Lower leg skin (tissue), 4 donors: ENCODE results near the gene BICRA. TPM values are rescaled to one million over a fixed set of nuclear protein-coding genes. Genes with fewer than 3 reads are reported as not detected.
A peak's percentile ranks its signal among the peaks of the same experiment; 100 is the strongest.

Experiments
- DNase-seq, 2 donors: peaks; one replicate each; pipeline ENCODE4 v3.0.0-alpha.2; 2019; ENCODE audit warnings: low spot score in 2 of 2
- H3K4me3 ChIP-seq: fragments of 200-600 bp; sonication (generic); 2 replicates; pipeline ENCODE4 v1.5.1; 2017; ENCODE audit warnings: mild to moderate bottlenecking, low read depth; ENCODE audit not compliant: poor library complexity, severe bottlenecking
- POLR2A ChIP-seq, 2 donors: fragments of 450-650 bp; IDR thresholded peaks; one replicate each; pipeline ENCODE4 v1.6.1; 2016 to 2017; ENCODE audit warnings: antibody characterized with exemption in 2 of 2, mild to moderate bottlenecking in 1 of 2, moderate library complexity in 1 of 2
- WGBS, 2 donors: methylation state at CpG; one replicate each; pipeline ENCODE4 v1.1.5; 2018; 5-methylcytosine and 5-hydroxymethylcytosine counted together
- intact Hi-C: fragments of 100-400 bp; cut with DNase I; formaldehyde crosslinking; loops from one replicate; pipeline ENCODE4 v1.15.0; 2023; ENCODE audit warnings: low total_unique reads
- total RNA-seq, 4 donors: library from RNA; depleted of rRNA; stranded (reverse); fragments of >200 nt; gene quantifications; one replicate each; pipeline ENCODE4 v1.1.0, GENCODE V29; 2016
- TF ChIP-seq, protein P1 (sequence below), 3 donors: fragments of 450-650 bp; IDR thresholded peaks; one replicate each; pipeline ENCODE4 v1.5.1; 2016; ENCODE audit warnings: antibody characterized with exemption in 3 of 3, mild to moderate bottlenecking in 3 of 3, moderate library complexity in 2 of 3

Gene BICRA
- total RNA-seq, 4 donors from 2014 or later, result 12.5 to 25.4 (median 18.4) TPM

DNA sequence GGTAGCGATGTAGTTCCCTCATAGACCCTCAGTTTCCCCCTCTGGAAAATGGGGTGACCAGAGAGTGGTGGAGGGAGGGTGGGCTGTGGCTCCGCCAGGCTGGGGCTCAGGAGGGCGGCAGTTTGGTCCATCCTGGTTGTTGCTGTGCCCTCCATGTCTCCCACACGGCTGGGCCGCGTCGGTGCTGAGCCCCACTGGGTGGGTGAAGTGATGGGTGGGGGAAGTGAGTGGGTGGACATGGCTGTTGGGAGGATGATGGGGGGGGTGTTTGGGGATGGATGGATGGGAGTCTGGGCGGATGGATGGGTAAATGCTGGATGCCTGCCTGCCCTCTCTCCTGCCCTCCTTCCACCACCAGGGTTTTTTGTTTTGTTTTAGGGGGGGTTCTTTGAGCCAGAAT lies 87.7 kb downstream of the BICRA start:
- TF ChIP-seq POLR2A (IDR thresholded peaks at IDR 0.05), result no peak
- TF ChIP-seq, protein P1, sequence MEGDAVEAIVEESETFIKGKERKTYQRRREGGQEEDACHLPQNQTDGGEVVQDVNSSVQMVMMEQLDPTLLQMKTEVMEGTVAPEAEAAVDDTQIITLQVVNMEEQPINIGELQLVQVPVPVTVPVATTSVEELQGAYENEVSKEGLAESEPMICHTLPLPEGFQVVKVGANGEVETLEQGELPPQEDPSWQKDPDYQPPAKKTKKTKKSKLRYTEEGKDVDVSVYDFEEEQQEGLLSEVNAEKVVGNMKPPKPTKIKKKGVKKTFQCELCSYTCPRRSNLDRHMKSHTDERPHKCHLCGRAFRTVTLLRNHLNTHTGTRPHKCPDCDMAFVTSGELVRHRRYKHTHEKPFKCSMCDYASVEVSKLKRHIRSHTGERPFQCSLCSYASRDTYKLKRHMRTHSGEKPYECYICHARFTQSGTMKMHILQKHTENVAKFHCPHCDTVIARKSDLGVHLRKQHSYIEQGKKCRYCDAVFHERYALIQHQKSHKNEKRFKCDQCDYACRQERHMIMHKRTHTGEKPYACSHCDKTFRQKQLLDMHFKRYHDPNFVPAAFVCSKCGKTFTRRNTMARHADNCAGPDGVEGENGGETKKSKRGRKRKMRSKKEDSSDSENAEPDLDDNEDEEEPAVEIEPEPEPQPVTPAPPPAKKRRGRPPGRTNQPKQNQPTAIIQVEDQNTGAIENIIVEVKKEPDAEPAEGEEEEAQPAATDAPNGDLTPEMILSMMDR (IDR thresholded peaks at IDR 0.05), result no peak
- DNase-seq, result no peak
- no peak overlapping the region for H3K4me3 ChIP-seq
- 83 to 88% methylated on average over 8 of the region's 8 CpGs for WGBS, 2 donors
- intact Hi-C loops, result loop anchor here (5.0 kb wide), 1 partner anchor 259 kb away; no protein-coding TSS in a partner anchor

DNA sequence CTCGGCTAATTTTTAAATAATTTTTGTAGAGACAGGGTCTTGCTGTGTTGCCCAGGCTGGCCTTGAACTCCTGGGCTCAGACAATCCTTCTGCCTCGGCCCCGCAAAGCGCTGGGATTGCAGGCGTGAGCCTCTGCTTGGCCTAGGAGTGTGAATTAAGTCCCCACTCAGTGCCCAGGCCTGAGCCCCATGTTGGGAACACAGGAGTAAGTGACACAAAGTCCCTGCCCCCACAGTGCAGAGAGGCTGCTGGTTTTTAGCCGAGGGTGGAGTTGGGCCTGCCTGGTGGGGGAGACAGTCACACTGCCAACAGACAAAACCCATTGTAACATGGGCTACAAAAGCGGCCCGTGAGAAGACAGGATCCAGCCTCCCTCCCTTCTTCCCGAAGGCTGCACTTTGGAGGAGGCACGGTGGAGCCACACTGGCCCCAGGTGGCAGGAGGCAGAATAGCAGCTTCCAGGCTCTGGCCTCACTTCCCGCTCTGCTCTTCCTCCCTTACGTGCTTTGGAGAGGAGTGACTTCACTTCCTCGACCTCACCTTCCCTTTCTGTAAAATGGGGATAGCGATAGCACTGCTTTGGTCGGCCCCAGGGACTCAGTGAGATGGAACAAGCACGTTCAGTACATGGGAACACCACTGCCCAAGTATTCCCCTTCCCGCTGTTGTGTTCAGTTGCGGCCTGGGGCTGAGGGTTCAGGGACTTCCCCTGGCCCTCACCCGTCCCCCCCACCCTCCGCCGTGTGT lies 89.1 kb downstream of the BICRA start:
- intact Hi-C loops, result loop anchor here (5.0 kb wide), 1 partner anchor 261 kb away; no protein-coding TSS in a partner anchor
- WGBS, 2 donors, result 39% methylated on average over 20 to 21 of the region's 21 CpGs
- TF ChIP-seq POLR2A (IDR thresholded peaks at IDR 0.05), result no peak
- TF ChIP-seq, protein P1 (IDR thresholded peaks at IDR 0.05), result peak in 1 of 3 donors; percentile 97
- no peak overlapping the region for H3K4me3 ChIP-seq
- DNase-seq, result peak; percentile 59 to 94

GRCh38 chr19:47698631-47699359 lies 89.9 kb downstream of the BICRA start:
- DNase-seq, result no peak
- intact Hi-C loops, result loop anchor here (5.0 kb wide), 1 partner anchor 261 kb away; no protein-coding TSS in a partner anchor
- 86% methylated on average over 46 of the region's 46 CpGs for WGBS, 2 donors
- no peak for TF ChIP-seq POLR2A (IDR thresholded peaks at IDR 0.05)
- TF ChIP-seq, protein P1 (IDR thresholded peaks at IDR 0.05), result no peak
- H3K4me3 ChIP-seq, result no peak overlapping the region

- DNase-seq, result no peak
Observed at GRCh38 chr19:47699360-47699917, 90.5 kb downstream of the BICRA start.

More at GRCh38 chr19:47699360-47699917, 90.5 kb downstream of the BICRA start:
- no peak overlapping the region for H3K4me3 ChIP-seq
- intact Hi-C loops, result loop anchor here (5.0 kb wide), 1 partner anchor 262 kb away; no protein-coding TSS in a partner anchor
- 67 to 73% methylated on average over 9 of the region's 9 CpGs for WGBS, 2 donors
- TF ChIP-seq, protein P1 (IDR thresholded peaks at IDR 0.05), result no peak
- TF ChIP-seq POLR2A (IDR thresholded peaks at IDR 0.05), result no peak
